Measurements from ENCODE around the gene SLC9A5.

The SLC9A5 gene

GRCh38 chr16:67210069-67210937 is 38.5 kb upstream of the SLC9A5 start:
- Mint-ChIP-seq H3K4me1 (no peaks in the 10 kb centered on the region), H3K4me3 (no peak overlapping the region), H3K36me3 (peaks cover 6% of the 10 kb centered on the region), H3K27ac (no peak overlapping the region), H3K27me3 (no peaks in the 10 kb centered on the region), H3K9me3 (no peaks in the 10 kb centered on the region)
- no peak for ATAC-seq

- Mint-ChIP-seq H3K4me1 (no peaks in the 10 kb centered on the region), H3K27me3 (no peaks in the 10 kb centered on the region), H3K4me3 (no peak overlapping the region), H3K9me3 (no peaks in the 10 kb centered on the region), H3K36me3 (peaks cover under 1% of the 10 kb centered on the region), H3K27ac (no peak overlapping the region)
- no peak for ATAC-seq
These were observed 37.1 kb upstream of the SLC9A5 start for GRCh38 chr16:67211674-67212073.

GRCh38 chr16:67212766-67213165 is 36.0 kb upstream of the SLC9A5 start:
- Mint-ChIP-seq H3K27ac (no peak overlapping the region), H3K36me3 (peaks cover 4% of the 10 kb centered on the region), H3K27me3 (no peaks in the 10 kb centered on the region), H3K4me1 (no peaks in the 10 kb centered on the region), H3K9me3 (no peaks in the 10 kb centered on the region), H3K4me3 (no peak overlapping the region)
- no peak for ATAC-seq

- H3K4me3 Mint-ChIP-seq, result no peak overlapping the region
- H3K27ac Mint-ChIP-seq, result no peak overlapping the region
- no peaks in the 10 kb centered on the region for H3K9me3 Mint-ChIP-seq
- ATAC-seq, result no peak
- H3K4me1 Mint-ChIP-seq, result no peaks in the 10 kb centered on the region
- H3K27me3 Mint-ChIP-seq, result no peaks in the 10 kb centered on the region
- H3K36me3 Mint-ChIP-seq, result peaks cover 5% of the 10 kb centered on the region
These were observed 35.4 kb upstream of the SLC9A5 start for GRCh38 chr16:67213197-67214019.

GRCh38 chr16:67215706-67216105 is 33.1 kb upstream of the SLC9A5 start:
- H3K27ac Mint-ChIP-seq, result peak overlapping the region; percentile 11

GRCh38 chr16:67216612-67217490 is 31.9 kb upstream of the SLC9A5 start:
- no peak overlapping the region for H3K27ac Mint-ChIP-seq
- H3K4me3 Mint-ChIP-seq, result no peak overlapping the region
- no peaks in the 10 kb centered on the region for H3K4me1 Mint-ChIP-seq
- ATAC-seq, result no peak
- no peaks in the 10 kb centered on the region for H3K9me3 Mint-ChIP-seq
- peaks cover 5% of the 10 kb centered on the region for H3K36me3 Mint-ChIP-seq
- no peaks in the 10 kb centered on the region for H3K27me3 Mint-ChIP-seq

More at GRCh38 chr16:67215706-67216105, 33.1 kb upstream of the SLC9A5 start:
- Mint-ChIP-seq H3K27me3 (no peaks in the 10 kb centered on the region), H3K4me1 (no peaks in the 10 kb centered on the region), H3K36me3 (peaks cover 5% of the 10 kb centered on the region), H3K4me3 (no peak overlapping the region), H3K9me3 (no peaks in the 10 kb centered on the region)
- no peak for ATAC-seq

GRCh38 chr16:67223992-67224391 is 24.8 kb upstream of the SLC9A5 start:
- H3K36me3 Mint-ChIP-seq, result peaks cover 14% of the 10 kb centered on the region
- ATAC-seq, result no peak
- no peaks in the 10 kb centered on the region for H3K9me3 Mint-ChIP-seq
- H3K27ac Mint-ChIP-seq, result no peak overlapping the region
- H3K4me3 Mint-ChIP-seq, result no peak overlapping the region
- H3K4me1 Mint-ChIP-seq, result peaks cover 43% of the 10 kb centered on the region
- no peaks in the 10 kb centered on the region for H3K27me3 Mint-ChIP-seq

- ATAC-seq, result no peak
- H3K27ac Mint-ChIP-seq, result peak overlapping the region; percentile 97
- H3K36me3 Mint-ChIP-seq, result peaks cover 36% of the 10 kb centered on the region
- H3K4me1 Mint-ChIP-seq, result peaks cover 45% of the 10 kb centered on the region
- no peaks in the 10 kb centered on the region for H3K9me3 Mint-ChIP-seq
- H3K27me3 Mint-ChIP-seq, result no peaks in the 10 kb centered on the region
- H3K4me3 Mint-ChIP-seq, result peak overlapping the region; percentile 99
These were observed 22.4 kb upstream of the SLC9A5 start for GRCh38 chr16:67226295-67226803.

GRCh38 chr16:67226804-67227566 is 21.8 kb upstream of the SLC9A5 start, which contains the start of gene TMEM208:
Gene TMEM208 (plus strand): TSS chr16:67227130. CDS start chr16:67227219, 89 bp downstream.
- H3K36me3 Mint-ChIP-seq, result peaks cover 43% of the 10 kb centered on the region
- peak within 1 kb of the TSS; percentile 99 for H3K4me3 Mint-ChIP-seq
- no peaks in the 10 kb centered on the region for H3K9me3 Mint-ChIP-seq
- H3K27ac Mint-ChIP-seq, result peak within 1 kb of the TSS; percentile 97
- H3K27me3 Mint-ChIP-seq, result no peaks in the 10 kb centered on the region
- ATAC-seq, result peak; percentile 99
- peaks cover 45% of the 10 kb centered on the region for H3K4me1 Mint-ChIP-seq

GRCh38 chr16:67227567-67227921 is 21.2 kb upstream of the SLC9A5 start:
- H3K36me3 Mint-ChIP-seq, result peaks cover 48% of the 10 kb centered on the region
- H3K4me3 Mint-ChIP-seq, result peak overlapping the region; percentile 99
- H3K27me3 Mint-ChIP-seq, result no peaks in the 10 kb centered on the region
- ATAC-seq, result no peak
- H3K27ac Mint-ChIP-seq, result peak overlapping the region; percentile 97
- H3K9me3 Mint-ChIP-seq, result no peaks in the 10 kb centered on the region
- peaks cover 45% of the 10 kb centered on the region for H3K4me1 Mint-ChIP-seq

- peak overlapping the region; percentile 97 for H3K27ac Mint-ChIP-seq
- no peaks in the 10 kb centered on the region for H3K27me3 Mint-ChIP-seq
- H3K4me1 Mint-ChIP-seq, result peaks cover 45% of the 10 kb centered on the region
- H3K9me3 Mint-ChIP-seq, result no peaks in the 10 kb centered on the region
- no peak for ATAC-seq
- H3K36me3 Mint-ChIP-seq, result peaks cover 50% of the 10 kb centered on the region
- peak overlapping the region; percentile 99 for H3K4me3 Mint-ChIP-seq
These were observed 20.6 kb upstream of the SLC9A5 start for GRCh38 chr16:67228034-67228785.

- Mint-ChIP-seq H3K4me3 (no peak overlapping the region), H3K9me3 (no peaks in the 10 kb centered on the region), H3K4me1 (peaks cover 45% of the 10 kb centered on the region), H3K36me3 (peaks cover 56% of the 10 kb centered on the region), H3K27me3 (no peaks in the 10 kb centered on the region), H3K27ac (no peak overlapping the region)
- no peak for ATAC-seq
These were observed 19.9 kb upstream of the SLC9A5 start for GRCh38 chr16:67228905-67229304.

- Mint-ChIP-seq H3K9me3 (no peaks in the 10 kb centered on the region), H3K27ac (peak overlapping the region; percentile 43), H3K4me3 (no peak overlapping the region), H3K4me1 (peaks cover 40% of the 10 kb centered on the region), H3K36me3 (peaks cover 66% of the 10 kb centered on the region), H3K27me3 (no peaks in the 10 kb centered on the region)
- no peak for ATAC-seq
These were observed 18.6 kb upstream of the SLC9A5 start for GRCh38 chr16:67229906-67230808.

Data from stimulated activated memory B cell treated with anti-CD40 and anti-IgM and Interleukin-4, amounts not matched to agents 10 μg/mL and 1 μg/mL and 100 μg/mL, for 72 hours (primary cell).